NCI-H1092 (cell line): ENCODE data around the gene CCNQ.

ENCODE experiments used
- DNase-seq: peaks from one replicate; lab custom pipeline; 2025; lab: John Stamatoyannopoulos, UW

The CCNQ gene

GRCh38 chrX:153637121-153638040, 38.4 kb upstream of the CCNQ start:
- DNase-seq, result no peak

- DNase-seq, result no peak
Measured at GRCh38 chrX:153636716-153637115, 37.8 kb upstream of the CCNQ start.

DNA sequence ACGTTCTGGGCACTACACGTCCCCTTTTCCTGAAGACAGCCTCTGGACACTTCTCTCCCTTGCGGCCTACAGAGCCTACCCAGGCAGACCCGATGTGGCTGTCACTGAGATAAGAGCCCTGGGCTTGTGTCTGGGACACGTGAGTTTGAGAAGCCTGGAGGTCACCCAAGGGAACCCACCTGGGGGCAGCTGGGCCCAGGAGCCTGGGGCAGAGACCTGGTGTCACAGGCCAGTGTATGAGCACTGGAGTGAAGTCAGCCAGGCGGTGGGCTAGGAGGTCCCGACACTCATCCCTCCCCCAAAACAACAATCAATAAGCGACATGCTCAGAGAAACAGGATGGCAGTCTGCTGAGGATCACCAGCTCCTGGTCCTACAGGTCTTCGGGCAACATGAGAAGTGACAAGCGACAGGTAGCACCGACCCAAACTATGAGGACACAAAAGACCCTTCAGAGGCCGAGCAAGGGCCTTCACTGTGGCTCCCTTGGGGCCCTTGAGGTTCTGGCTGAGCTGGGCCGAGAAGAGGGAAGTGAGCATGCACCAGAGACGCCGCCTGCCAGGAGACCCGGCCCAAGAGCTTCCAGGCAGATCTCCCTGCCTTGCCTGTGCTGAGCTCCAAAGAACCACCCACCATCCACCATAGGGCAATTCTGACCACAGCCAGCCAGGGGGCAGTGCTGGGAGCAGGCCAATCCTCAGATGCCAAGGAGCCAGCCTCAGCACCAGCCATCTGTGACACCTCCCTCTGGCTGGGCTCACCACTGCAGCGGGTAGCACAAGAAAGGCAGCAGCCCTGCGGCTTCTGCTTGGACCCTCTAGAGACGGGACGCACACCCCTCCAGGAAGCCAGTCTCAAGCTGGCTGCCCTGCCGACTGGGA, 37.1 kb upstream of the CCNQ start:
- no peak for DNase-seq

DNA sequence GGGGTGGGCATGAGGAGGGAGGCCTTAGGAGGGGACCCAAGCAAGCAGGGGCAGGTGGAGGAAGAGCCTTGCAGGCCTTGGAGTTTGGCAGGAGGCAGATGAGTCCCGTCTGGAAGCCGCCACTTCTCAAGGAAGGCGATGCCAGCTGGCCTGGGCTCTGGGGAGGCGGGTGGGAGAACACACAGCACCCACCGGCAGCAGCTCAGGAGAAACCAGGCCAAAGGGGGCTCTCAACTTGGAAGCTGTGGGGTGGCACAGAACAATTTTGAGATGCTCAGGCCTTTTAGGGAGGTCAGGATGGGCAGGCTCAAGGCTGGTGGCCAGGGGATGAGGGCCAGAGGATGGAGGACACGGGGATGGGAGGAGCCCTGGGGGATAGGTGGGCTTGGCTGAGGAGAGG, 36.4 kb upstream of the CCNQ start:
- DNase-seq, result no peak

GRCh38 chrX:153634832-153635231, 35.9 kb upstream of the CCNQ start:
- DNase-seq, result no peak

DNA sequence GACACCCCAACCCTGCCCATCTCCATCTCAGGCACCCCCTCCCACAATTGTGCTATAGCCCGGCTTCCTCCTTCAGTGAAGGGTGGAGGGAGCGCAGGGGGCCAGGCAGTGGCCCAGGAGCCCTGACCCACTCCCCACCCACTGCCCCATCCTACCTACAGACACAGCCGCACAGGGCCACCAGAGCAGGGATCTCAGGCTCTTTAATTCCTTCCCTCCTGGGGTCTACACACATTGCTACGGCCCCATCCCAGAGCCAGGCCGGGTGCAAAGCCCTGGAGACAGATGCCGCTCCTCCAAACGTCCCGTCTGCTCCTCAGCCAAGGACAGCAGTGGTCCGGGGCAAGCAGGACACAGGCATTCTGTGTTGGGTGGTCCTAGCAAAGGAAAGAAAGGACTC, 35.3 kb upstream of the CCNQ start:
- no peak for DNase-seq

GRCh38 chrX:153633607-153634180, 34.8 kb upstream of the CCNQ start:
- DNase-seq, result no peak

GRCh38 chrX:153633048-153633447, 34.1 kb upstream of the CCNQ start:
- DNase-seq, result no peak

GRCh38 chrX:153632595-153632946, 33.6 kb upstream of the CCNQ start:
- DNase-seq, result no peak

DNA sequence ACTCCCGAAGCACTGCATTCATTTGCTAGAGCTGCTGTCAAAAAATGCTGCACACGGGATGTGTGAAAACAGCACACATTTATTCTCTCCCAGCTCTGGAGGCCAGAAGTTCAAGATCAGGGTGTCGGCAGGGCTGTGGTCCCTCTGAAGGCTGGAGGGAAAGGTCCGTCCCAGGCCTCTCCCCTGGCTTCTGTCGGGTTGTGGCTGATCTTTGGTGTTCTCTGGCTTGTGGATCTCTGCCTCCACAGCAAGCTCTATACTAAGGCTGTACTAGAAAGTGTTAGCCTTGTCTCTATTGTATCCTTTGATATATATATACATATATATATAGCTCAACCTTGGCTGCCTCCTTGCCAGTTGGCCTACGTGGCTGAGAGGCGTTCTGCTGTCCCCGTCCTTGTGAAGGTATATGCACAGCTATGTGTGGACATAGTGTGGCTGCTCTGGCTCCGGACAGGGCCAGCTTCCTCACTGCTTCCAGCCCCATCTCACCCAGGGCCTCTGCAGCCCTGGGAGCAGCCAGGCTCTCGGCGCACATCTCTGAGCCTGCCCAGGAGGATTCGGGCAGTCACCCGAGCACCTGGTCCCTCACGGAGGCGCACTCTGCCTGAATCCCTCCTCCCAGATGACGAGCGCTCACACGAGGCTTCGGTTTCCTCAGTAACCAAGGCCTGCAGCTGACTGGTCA, 33.1 kb upstream of the CCNQ start:
- DNase-seq, result no peak

DNA sequence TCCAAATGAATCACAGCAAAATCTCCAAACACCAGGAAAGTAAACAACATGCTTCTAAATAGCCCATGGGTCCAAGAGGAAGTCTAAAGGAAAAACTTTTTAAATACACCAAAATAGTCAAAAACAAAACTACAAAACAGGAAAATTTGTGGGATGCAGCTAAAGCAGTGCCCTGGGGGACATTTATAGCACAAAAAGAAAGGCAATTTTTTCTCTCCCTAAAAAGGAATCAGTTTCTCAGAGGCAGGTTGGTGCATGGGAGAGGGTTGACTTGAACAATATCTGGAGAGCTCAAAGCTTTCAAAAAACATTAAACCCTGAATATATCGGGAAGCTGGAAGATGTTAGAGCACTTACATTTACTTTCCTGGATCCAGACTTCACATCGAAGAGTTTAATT, 32.4 kb upstream of the CCNQ start:
- no peak for DNase-seq

- no peak for DNase-seq
Measured at GRCh38 chrX:153628665-153629064, 29.7 kb upstream of the CCNQ start.

DNA sequence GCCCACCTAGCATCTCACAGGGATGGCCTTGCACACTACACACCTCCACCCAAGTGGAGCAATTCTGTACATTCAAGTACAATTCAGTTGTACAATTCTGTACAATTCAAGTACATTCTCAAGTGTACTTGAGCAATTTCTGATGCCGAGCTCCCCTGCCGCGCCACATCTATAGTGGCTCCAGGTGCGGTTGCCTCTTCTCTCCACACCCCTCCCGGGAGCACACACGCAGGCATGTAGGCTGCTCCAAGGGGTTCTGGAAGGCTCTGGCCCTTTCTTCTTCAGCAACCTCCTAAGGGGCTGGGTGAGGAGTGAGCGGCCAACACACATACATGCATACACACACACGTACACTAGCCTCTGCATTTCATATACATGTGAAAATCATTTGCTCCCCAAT, 29.2 kb upstream of the CCNQ start:
- no peak for DNase-seq

DNA sequence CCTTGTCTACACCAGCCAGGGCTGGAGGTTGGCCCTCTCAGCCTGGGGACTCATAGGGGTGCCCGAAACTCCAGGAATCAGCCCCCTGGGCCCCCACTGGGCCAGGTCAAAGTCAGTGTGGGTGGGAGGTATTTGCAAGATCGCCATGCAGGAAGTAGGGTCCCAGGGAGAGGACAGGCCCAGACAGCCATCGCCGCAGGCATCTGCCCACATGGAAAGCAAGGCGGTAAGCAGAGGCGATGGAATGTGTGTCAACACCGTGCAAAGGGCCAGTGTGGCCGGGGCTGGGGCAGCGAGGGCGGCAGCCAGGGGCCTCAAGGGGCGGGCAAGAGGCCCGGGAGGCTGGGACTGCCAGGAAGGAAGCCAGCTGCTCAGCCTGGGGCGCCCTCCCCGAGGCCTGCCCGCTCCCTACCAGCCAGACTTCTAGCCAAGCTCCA, 28.8 kb upstream of the CCNQ start:
- no peak for DNase-seq

GRCh38 chrX:153626863-153627674, 28.1 kb upstream of the CCNQ start:
- DNase-seq, result no peak

DNA sequence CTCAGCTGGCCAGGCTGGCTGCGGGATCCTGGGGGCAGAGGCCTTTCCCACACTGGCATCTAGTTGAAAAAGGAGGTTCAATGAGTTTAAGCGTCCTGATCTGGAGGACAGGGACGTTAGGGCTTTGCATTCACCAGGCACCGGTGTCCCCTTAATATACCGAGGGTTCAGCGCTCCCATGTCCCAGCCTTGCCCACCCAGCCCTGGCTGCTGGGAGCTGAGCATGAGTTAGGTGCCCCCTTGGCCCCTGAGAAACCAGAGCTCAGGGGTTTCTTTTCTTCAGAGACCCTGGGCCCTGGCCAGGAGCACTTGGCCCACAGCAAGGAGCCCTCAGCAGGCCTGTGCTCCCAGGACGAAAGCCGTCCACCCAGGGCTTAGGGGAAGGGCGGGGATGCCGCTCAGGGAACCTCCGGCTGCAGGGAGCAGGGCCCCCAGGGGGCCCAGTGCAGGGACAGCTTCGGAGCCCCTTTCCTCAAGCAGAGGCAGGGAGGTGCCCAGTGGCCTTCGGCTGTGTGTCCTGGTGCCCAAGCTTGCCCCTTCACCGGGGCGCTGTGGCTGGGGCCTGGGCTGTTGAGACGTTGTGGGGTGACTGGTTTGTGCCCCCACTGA, 27.2 kb upstream of the CCNQ start:
- no peak for DNase-seq

- no peak for DNase-seq
Measured at GRCh38 chrX:153625271-153626024, 26.5 kb upstream of the CCNQ start.

GRCh38 chrX:153624196-153625091, 25.5 kb upstream of the CCNQ start:
- no peak for DNase-seq
